T-helper 1 cell treated with Interleukin-12 subunit alpha and Interleukin-12 subunit beta and Interleukin-4 antibody, amounts not matched to agents 30 μg/mL and 1 μg/mL, for 36 hours (primary cell): ENCODE results near the gene SUV39H2.

ENCODE experiments used
- H3K27ac Mint-ChIP-seq: one replicate; pipeline ENCODE4 v1.8.0; 2021; ENCODE audit warnings: mild to moderate bottlenecking, mixed read lengths
- H3K27me3 Mint-ChIP-seq: one replicate; pipeline ENCODE4 v1.8.0; 2021; ENCODE audit warnings: low read depth, mixed read lengths
- H3K36me3 Mint-ChIP-seq: one replicate; pipeline ENCODE4 v1.8.0; 2021; ENCODE audit warnings: low read depth, mixed read lengths
- H3K4me1 Mint-ChIP-seq: one replicate; pipeline ENCODE4 v1.8.0; 2021; ENCODE audit warnings: low read depth, mixed read lengths
- H3K4me3 Mint-ChIP-seq: one replicate; pipeline ENCODE4 v1.8.0; 2021; ENCODE audit warnings: mild to moderate bottlenecking, moderate library complexity, mixed read lengths
- H3K9me3 Mint-ChIP-seq: one replicate; pipeline ENCODE4 v1.8.0; 2021; ENCODE audit warnings: mixed read lengths

SUV39H2 gene, protein sequence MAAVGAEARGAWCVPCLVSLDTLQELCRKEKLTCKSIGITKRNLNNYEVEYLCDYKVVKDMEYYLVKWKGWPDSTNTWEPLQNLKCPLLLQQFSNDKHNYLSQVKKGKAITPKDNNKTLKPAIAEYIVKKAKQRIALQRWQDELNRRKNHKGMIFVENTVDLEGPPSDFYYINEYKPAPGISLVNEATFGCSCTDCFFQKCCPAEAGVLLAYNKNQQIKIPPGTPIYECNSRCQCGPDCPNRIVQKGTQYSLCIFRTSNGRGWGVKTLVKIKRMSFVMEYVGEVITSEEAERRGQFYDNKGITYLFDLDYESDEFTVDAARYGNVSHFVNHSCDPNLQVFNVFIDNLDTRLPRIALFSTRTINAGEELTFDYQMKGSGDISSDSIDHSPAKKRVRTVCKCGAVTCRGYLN

DNA sequence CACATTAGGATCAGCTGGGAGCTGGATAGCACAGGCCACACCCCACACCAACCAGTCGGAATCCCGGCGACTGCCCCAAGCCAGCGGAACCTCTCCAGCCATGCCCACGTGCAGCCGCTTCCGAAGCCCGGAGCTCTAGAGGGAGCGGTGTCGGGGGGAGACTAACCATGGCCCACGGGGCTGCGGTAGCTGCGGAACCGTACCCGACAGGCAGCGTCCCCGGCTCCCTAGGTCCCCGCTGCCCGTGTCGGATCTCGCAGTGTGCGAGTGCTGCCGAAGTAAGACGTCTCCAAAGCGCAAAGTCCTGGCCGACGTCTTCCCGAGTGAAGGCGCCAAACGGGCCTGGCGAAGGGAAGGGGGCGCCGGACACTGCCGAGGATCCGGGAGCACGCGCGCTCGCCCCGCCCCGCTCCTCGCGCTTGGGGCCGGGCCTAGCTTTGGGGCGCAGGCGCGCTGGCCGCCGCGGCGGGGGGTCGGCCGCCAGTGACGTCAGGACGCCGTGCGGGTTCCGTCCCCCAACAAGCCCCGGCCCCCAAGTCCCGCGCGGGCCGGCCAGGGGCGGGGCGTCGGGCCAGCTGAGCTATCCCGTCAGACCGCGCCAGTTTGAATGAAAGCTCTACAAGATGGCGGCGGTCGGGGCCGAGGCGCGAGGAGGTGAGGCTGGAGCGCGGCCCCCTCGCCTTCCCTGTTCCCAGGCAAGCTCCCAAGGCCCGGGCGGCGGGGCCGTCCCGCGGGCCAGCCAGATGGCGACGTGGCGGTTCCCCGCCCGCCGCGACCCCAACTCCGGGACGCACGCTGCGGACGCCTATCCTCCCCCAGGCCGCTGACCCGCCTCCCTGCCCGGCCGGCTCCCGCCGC lies at the start of gene SUV39H2:
SUV39H2 (plus strand) TSS at position 601 of the 858 bp plus-strand sequence; CDS start at position 624, 23 bp downstream.
- H3K4me3 Mint-ChIP-seq: peak within 1 kb of the TSS; percentile 95
- peak within 1 kb of the TSS; percentile 90 for H3K27ac Mint-ChIP-seq
- no peaks in the 10 kb centered on the region for H3K9me3 Mint-ChIP-seq
- no peaks in the 10 kb centered on the region for H3K27me3 Mint-ChIP-seq
- H3K4me1 Mint-ChIP-seq: peaks cover 35% of the 10 kb centered on the region
- H3K36me3 Mint-ChIP-seq: peaks cover 9% of the 10 kb centered on the region

DNA sequence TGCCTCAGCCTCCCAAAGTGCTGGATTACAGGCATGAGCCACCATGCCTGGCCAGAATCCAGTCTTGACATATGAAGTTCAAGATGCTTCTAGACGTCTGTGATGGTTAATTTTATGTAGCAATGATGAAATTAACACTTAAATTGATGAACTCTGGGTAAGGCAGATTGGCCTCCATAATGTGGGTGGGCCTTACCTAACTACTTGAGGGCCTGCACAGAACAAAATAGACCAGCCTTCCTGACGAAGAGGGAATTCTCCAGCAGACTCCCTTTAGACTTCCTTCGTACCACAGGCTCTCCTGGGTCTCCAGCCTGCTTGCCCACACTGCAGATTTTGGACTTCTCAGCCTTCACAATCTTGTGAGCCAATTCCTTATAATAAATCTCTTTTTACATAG lies 45.6 kb upstream of the SUV39H2 start:
- H3K4me3 Mint-ChIP-seq: no peak overlapping the region
- no peaks in the 10 kb centered on the region for H3K36me3 Mint-ChIP-seq
- H3K27ac Mint-ChIP-seq: no peak overlapping the region
- no peaks in the 10 kb centered on the region for H3K27me3 Mint-ChIP-seq
- H3K9me3 Mint-ChIP-seq: no peaks in the 10 kb centered on the region
- peaks cover 5% of the 10 kb centered on the region for H3K4me1 Mint-ChIP-seq

DNA sequence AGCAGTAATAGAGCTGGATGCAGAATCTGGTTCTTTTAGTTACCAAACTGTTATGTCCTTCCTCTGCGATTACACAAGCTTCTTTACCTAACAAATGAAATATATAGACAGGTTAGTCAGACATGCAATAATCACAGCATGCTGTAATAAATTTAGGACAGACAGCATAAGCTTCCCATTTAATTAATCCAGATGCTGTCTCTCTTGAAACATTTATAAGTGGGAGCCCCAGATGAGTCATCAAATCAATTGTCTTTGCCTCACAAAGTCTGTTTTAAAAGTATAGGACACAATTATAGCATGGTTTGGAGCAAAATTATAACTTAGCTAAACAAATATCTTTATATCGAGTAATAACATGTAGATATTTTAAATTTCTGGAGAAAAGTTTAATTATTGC lies 42.5 kb upstream of the SUV39H2 start:
- Mint-ChIP-seq H3K4me1 (peaks cover 14% of the 10 kb centered on the region), H3K9me3 (no peaks in the 10 kb centered on the region), H3K4me3 (no peak overlapping the region), H3K36me3 (peaks cover 10% of the 10 kb centered on the region), H3K27me3 (no peaks in the 10 kb centered on the region), H3K27ac (no peak overlapping the region)

DNA sequence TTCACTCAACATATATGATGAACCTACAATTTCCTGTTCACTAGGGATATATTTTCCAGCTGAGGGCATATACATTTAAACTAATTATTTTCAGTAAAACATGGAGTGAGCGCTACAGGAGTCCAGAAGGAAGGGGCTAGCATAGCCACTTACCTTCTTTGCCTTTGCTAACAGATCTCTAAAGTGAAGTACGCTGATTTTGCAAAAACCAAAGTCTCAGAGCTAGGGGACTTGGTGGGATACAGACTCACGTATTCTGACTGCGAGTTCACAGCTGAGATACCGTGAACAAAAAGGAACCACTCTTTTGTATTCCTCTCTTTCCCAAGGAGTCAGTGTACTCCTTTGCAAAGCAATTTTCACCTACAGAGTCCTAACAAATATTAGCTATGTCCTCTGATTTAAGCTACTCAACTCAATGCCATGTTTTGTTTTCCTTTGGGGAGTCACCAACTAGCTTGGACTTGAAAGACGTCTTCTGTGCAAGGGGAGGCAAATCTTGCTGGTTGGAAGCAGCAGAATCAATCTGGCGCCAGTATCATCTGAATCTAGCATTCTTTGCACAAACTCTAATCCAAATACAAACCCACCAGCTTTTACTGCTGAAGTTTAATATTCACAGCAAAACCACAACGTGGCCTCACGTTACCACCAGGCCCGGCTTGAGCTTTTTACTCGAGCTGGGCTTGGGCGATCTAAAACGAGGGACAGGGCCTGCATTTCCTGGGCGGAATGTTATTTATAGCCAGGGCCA lies 41.5 kb upstream of the SUV39H2 start:
- peaks cover 14% of the 10 kb centered on the region for H3K4me1 Mint-ChIP-seq
- H3K27me3 Mint-ChIP-seq: no peaks in the 10 kb centered on the region
- H3K9me3 Mint-ChIP-seq: no peaks in the 10 kb centered on the region
- H3K27ac Mint-ChIP-seq: peak overlapping the region; percentile 92
- H3K4me3 Mint-ChIP-seq: peak overlapping the region; percentile 91
- H3K36me3 Mint-ChIP-seq: peaks cover 17% of the 10 kb centered on the region

DNA sequence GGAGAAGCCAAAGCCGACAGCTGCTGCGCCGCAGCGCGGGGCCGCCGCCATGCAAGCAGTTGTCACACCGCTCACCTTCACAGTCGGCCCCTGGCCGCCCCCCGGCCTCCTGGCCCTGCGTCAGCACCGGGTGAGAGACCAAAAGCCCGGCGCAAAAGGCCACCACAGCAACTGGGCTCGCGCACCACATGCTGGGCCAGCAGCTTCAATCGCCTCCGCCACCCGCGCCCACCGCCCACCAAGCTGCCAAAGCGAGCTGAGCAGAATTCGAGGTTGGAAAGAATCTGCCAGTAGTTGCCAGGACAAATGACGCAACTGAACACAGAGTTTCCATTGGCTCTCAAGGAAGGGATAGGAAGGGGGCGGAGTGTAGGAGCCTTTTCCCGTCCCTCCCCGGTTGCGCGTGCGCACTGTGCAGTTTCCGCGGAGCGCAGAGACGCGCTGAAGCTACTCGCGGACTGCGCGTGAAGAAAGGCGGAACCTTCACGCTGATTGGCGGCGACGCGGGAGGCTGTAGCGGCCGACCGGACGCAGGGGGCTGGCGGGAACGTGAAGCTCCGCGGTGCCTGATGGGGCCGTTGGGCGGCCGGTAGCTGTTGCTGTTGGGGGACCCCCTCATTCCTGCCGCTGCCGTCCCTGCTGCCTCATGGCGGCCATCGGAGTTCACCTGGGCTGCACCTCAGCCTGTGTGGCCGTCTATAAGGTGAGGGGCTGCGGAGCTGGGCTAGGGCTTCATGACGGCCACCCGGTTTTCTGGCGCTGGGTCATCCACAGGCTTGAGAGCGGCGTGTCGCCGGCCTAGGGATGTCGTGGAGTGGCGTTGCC lies 40.7 kb upstream of the SUV39H2 start, which contains the start of the genes CDNF, HSPA14 and MSANTD7:
CDNF (minus strand) TSS at position 281 of the 825 bp plus-strand sequence; CDS start at position 190, 91 bp downstream.
HSPA14 (plus strand) TSS at position 550 of the 825 bp plus-strand sequence; CDS start at position 647, 97 bp downstream.
MSANTD7 (plus strand) TSS at position 550 of the 825 bp plus-strand sequence. CDS start 3,979 bp downstream, outside the sequence.
- peaks cover 19% of the 10 kb centered on the region for H3K36me3 Mint-ChIP-seq
- no peaks in the 10 kb centered on the region for H3K9me3 Mint-ChIP-seq
- H3K4me1 Mint-ChIP-seq: peaks cover 14% of the 10 kb centered on the region
- H3K27me3 Mint-ChIP-seq: no peaks in the 10 kb centered on the region
- peak within 1 kb of the TSS; percentile 91 for H3K4me3 Mint-ChIP-seq
- H3K27ac Mint-ChIP-seq: peak within 1 kb of the TSS; percentile 92

DNA sequence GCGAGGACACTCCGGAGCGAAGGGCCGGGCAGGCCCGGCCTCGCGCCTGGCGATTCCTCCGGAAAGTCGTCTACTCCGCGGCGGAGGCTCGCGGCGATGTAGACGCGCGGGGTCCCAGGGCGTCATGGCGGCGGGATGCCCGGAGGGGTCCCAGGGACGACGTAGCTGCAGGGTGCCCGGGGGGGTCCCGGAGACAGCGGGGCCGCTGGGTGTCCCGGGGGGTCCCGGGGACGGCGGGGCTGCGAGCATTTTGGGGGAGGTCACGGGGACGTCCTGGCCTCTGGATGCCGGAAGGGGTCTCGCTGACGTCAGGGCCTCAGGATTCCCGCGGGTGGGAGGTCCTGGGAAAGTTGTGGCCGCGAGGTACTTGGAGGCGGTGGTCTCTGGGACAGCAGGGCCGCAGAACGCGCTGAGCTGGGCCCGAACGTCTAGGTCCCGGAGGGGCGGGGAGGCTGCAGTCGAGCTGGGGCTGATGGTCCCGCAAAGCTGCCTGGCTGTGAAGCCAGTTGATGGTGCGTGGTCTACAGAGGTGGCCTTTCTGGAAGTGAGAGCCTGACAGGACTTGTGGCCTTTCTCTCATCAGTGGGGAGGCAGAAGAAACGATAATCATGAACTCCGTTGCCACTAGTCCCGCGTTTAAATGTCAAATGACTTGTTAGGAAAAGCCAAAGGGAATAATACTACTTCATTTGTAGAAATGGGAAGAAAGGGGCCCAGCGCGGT lies 39.9 kb upstream of the SUV39H2 start:
- H3K4me3 Mint-ChIP-seq: peak overlapping the region; percentile 91
- H3K36me3 Mint-ChIP-seq: peaks cover 20% of the 10 kb centered on the region
- peaks cover 14% of the 10 kb centered on the region for H3K4me1 Mint-ChIP-seq
- peak overlapping the region; percentile 92 for H3K27ac Mint-ChIP-seq
- no peaks in the 10 kb centered on the region for H3K27me3 Mint-ChIP-seq
- no peaks in the 10 kb centered on the region for H3K9me3 Mint-ChIP-seq

DNA sequence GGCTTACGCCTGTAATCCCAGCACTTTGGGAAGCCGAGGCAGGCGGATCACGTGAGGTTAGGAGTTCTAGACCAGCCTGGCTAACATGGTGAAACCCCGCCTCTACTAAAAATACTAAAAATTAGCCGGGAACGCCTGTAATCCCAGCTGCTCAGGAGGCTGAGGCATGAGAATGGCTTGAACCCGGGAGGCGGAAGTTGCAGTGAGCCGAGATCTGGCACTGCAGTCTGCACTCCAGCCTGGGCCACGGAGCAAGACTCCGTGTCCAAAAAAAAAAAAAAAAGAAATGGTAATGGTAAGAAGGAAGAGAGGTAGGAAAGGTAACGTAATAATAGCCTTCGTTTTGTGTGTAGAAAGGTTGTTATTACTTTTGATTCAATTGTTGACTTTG lies 39.4 kb upstream of the SUV39H2 start:
- peak overlapping the region; percentile 91 for H3K4me3 Mint-ChIP-seq
- peak overlapping the region; percentile 79 for H3K27ac Mint-ChIP-seq
- peaks cover 23% of the 10 kb centered on the region for H3K36me3 Mint-ChIP-seq

DNA sequence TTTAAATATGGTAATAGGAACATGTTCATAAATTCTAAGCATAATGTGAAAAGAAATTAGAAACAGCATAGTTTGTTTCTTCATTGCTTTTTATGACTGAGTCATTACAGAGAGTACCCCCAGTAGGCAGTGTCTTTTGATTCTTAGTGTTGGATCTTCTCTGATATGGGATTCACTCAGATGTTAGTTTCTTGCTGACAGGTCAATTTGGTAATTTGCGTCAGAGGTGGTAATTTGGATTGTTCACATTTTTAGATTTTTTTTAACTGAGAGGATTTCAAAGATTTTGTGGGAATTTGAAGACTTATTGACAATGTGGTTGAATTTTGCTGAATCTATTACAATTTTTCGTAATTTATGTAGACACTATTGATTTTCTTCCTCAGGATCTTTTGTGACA lies 38.5 kb upstream of the SUV39H2 start:
- H3K36me3 Mint-ChIP-seq: peaks cover 30% of the 10 kb centered on the region
- peak overlapping the region; percentile 91 for H3K4me3 Mint-ChIP-seq
- no peaks in the 10 kb centered on the region for H3K27me3 Mint-ChIP-seq
- peak overlapping the region; percentile 24 for H3K27ac Mint-ChIP-seq
- peaks cover 25% of the 10 kb centered on the region for H3K4me1 Mint-ChIP-seq
- no peaks in the 10 kb centered on the region for H3K9me3 Mint-ChIP-seq

More for the DNA sequence above, 39.4 kb upstream of the SUV39H2 start:
- Mint-ChIP-seq H3K9me3 (no peaks in the 10 kb centered on the region), H3K4me1 (peaks cover 17% of the 10 kb centered on the region), H3K27me3 (no peaks in the 10 kb centered on the region)

DNA sequence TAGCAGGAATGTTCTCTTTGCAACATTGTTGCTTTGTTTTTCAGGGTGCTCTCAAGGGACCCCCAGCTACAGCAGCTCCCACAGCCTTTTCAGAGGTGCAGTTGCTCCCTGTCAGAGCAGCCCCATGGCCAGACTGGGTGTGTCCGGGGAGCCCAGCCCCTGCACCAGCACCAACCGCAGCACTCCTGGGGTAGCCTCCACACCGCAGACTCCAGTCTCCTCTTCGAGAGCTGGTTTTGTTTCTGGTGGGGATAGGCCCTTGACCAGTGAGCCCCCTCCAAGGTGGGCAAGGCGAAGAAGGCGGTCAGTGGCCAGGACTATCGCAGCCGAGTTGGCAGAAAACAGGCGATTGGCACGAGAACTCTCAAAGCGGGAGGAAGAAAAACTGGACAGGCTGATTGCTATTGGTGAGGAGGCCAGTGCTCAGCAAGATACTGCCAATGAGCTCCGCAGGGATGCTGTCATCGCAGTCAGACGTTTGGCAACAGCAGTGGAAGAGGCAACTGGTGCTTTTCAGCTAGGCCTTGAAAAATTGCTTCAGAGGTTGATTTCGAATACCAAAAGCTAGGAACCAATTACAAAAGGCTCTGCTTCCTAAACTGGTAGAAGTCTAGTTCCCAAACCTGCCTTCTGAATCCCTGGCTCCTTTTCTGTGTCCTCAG lies 35.2 kb upstream of the SUV39H2 start:
- Mint-ChIP-seq H3K27me3 (no peaks in the 10 kb centered on the region), H3K4me3 (no peak overlapping the region)

DNA sequence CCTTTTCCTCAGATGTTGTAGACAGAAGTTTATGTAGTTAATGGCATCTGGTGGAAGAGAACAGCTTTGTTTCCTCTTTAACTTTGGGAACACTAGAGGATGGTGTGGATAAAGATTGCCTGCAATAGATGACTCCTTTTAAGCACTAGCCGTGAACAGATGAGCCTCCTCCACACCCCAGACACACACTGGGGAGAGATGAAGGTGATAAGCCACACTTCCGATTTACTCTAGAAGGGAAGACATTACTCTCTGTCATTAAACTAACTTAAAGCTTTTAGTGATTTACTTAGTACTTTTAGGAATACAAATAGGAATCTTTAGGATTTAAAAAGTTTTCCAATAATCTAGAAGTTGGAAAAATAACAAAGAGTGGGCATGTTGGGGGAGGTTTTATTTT lies 33.7 kb upstream of the SUV39H2 start:
- no peak overlapping the region for H3K27ac Mint-ChIP-seq
- no peak overlapping the region for H3K4me3 Mint-ChIP-seq

More for the DNA sequence above, 35.2 kb upstream of the SUV39H2 start:
- no peaks in the 10 kb centered on the region for H3K9me3 Mint-ChIP-seq
- H3K27ac Mint-ChIP-seq: no peak overlapping the region
- H3K4me1 Mint-ChIP-seq: peaks cover 22% of the 10 kb centered on the region
- peaks cover 35% of the 10 kb centered on the region for H3K36me3 Mint-ChIP-seq

DNA sequence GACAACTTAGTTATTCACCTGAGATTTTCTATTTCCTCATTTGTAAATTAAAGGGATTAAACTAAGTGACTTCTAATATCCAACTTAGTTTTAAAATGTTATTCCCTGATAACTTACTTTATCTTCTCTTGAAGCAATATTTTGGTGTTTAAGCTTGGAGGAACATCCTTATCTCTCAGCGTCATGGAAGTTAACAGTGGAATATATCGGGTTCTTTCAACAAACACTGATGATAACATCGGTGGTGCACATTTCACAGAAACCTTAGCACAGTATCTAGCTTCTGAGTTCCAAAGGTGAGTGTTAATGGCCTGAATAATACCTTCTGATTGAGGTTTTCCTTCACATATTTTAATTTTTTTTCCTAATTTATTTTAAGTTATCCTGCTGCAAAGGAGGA lies 26.4 kb upstream of the SUV39H2 start:
- H3K9me3 Mint-ChIP-seq: no peaks in the 10 kb centered on the region
- H3K4me1 Mint-ChIP-seq: no peaks in the 10 kb centered on the region
- H3K27ac Mint-ChIP-seq: no peak overlapping the region
- H3K4me3 Mint-ChIP-seq: no peak overlapping the region
- H3K36me3 Mint-ChIP-seq: peaks cover 27% of the 10 kb centered on the region
- no peaks in the 10 kb centered on the region for H3K27me3 Mint-ChIP-seq

More for the DNA sequence above, 33.7 kb upstream of the SUV39H2 start:
- H3K27me3 Mint-ChIP-seq: no peaks in the 10 kb centered on the region
- H3K36me3 Mint-ChIP-seq: peaks cover 35% of the 10 kb centered on the region
- peaks cover 18% of the 10 kb centered on the region for H3K4me1 Mint-ChIP-seq
- H3K9me3 Mint-ChIP-seq: no peaks in the 10 kb centered on the region

DNA sequence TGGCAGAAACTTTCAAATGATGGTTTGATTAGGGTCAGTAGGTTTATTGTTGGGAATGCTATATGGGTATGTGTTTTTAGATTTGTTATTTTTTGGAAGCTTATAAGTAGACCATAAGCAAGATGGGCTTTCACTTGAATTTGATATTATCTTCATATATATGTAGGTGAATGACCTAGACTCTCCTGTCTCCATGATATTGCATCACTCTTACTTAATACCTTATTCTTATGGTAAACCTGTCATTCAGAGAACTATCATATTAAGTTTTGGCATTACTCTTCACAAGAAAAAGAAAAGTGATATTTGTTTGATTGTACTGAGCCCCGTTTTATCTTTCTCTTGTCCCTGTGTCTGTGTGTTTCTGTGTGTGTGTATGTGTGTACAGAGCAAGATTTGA lies 23.2 kb upstream of the SUV39H2 start:
- no peaks in the 10 kb centered on the region for H3K9me3 Mint-ChIP-seq
- H3K27ac Mint-ChIP-seq: no peak overlapping the region
- no peak overlapping the region for H3K4me3 Mint-ChIP-seq
- peaks cover 3% of the 10 kb centered on the region for H3K4me1 Mint-ChIP-seq
- H3K36me3 Mint-ChIP-seq: peaks cover 36% of the 10 kb centered on the region
- H3K27me3 Mint-ChIP-seq: no peaks in the 10 kb centered on the region
